ENCODE data around the gene TTC6.

Gene TTC6

DNA sequence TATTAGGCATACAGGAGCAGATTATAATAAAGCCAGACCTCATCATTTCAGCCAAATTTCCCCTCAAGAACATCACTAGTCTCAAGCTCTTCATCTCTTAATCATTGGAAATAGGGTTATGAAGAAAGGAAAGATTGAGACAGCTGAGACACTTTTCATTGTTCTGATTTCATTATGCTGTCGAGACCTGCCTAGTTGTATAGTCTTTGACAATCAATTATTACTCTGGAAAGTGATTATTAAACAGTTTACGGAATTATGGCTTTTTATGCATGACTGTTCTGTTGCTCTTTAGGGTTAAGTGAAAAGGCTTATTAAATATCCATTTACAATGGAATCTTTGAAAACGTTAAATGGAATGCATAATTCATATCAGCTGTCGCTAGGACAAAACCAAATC, 48.3 kb downstream of the TTC6 start:
- no peaks in the 10 kb centered on the region for H3K9me3 ChIP-seq (ENCODE audit: insufficient read depth, low read depth, low read length)
- no peak overlapping the region for H3K9ac ChIP-seq (ENCODE audit: low read depth, low read length)
- no peak overlapping the region for H3K4me3 ChIP-seq (ENCODE audit: low read length)
- WGBS: 91% methylated on average over 3 of the region's 4 CpGs
- H3K27me3 ChIP-seq (ENCODE audit: insufficient read depth, low read length): no peaks in the 10 kb centered on the region
- H3K36me3 ChIP-seq (ENCODE audit: insufficient read depth, low read length): no peaks in the 10 kb centered on the region
- no peaks in the 10 kb centered on the region for H3K4me1 ChIP-seq (ENCODE audit: insufficient read depth, low read length)
- no peak overlapping the region for H3K27ac ChIP-seq (ENCODE audit: low read depth, low read length)
